ENCODE results near the gene REPIN1. TPM values are rescaled to one million over a fixed set of nuclear protein-coding genes. Genes with fewer than 3 reads are reported as not detected.

Gene REPIN1
- total RNA-seq, 2 donors from 2014 or later: 68.1 to 79.6 TPM

DNA sequence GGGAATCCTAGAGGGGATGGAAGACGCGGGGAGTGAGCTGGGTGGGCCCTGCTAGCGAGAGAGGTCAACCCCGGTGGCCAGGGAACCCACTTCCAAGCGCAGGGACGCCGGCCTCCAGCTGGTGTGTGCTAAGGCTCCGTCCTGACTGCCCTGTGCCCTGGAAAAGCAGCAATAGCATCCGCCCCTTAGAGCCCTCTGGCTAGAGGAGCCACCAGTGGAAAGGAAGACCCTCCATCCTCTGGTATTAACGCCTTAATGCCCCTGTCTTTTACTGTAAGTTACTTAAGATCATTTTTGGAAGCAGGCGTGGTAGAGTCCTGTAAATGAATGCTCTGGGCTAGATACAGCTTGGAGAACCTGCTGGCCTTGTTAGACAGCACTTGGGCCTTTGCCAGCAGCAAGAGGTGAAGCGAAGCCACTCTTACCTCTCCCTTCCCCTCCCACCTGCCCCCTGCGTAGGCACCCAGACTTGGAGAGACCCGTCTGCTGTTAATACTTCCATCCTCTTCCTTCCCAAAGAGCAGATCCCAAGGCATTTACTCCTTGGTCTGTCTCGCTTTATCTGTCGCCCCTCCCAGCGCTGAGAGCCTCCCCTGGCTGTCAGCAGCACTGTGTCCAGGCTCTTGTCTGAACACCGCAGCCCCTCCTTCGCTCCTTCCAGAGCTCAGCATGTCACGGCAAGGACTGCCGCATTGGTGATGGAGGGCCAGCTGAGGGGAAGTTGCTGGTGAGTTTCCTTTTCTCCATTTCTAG, 4.6 kb downstream of the REPIN1 start:
- Mint-ChIP-seq H3K4me1 (peaks cover 22% of the 10 kb centered on the region), H3K27ac (no peak overlapping the region), H3K4me3 (no peak overlapping the region), H3K27me3 (no peaks in the 10 kb centered on the region), H3K9me3 (no peaks in the 10 kb centered on the region), H3K36me3 (ENCODE audit: low read depth) (peaks cover 32% of the 10 kb centered on the region)
- no peak for ATAC-seq (replicated peaks)

DNA sequence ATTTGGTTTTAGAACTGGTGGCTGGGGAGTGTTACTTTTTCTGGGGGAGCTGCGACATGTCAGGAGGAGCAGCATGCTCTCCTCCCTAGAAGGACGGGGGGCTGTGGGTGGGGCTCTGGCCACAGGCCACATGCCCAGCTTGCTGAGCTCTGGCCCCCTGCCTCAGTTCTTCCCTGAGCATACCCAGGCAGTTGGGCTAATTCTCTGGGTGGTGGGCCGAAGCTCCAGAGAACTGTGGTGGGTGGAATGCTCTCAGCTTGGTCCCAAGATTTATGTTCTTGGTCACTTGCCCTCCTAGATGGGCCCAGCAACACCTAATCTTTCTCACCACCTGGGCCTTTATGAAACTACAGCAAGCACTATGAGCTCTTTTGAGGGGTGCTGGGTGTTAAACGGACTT, 5.4 kb downstream of the REPIN1 start:
- no peaks in the 10 kb centered on the region for H3K9me3 Mint-ChIP-seq
- H3K27ac Mint-ChIP-seq: no peak overlapping the region
- H3K36me3 Mint-ChIP-seq (ENCODE audit: low read depth): peaks cover 30% of the 10 kb centered on the region
- peaks cover 22% of the 10 kb centered on the region for H3K4me1 Mint-ChIP-seq
- ATAC-seq (replicated peaks): no peak
- no peaks in the 10 kb centered on the region for H3K27me3 Mint-ChIP-seq
- no peak overlapping the region for H3K4me3 Mint-ChIP-seq

GRCh38 chr7:150374472-150374871, 5.8 kb downstream of the REPIN1 start:
- Mint-ChIP-seq H3K27ac (no peak overlapping the region), H3K36me3 (ENCODE audit: low read depth) (peaks cover 28% of the 10 kb centered on the region), H3K9me3 (no peaks in the 10 kb centered on the region), H3K4me3 (no peak overlapping the region), H3K27me3 (no peaks in the 10 kb centered on the region), H3K4me1 (peaks cover 22% of the 10 kb centered on the region)
- ATAC-seq (replicated peaks): no peak

- peak overlapping the region; percentile 69 for H3K4me3 Mint-ChIP-seq
- peaks cover 21% of the 10 kb centered on the region for H3K36me3 Mint-ChIP-seq (ENCODE audit: low read depth)
- H3K4me1 Mint-ChIP-seq: peaks cover 31% of the 10 kb centered on the region
- ATAC-seq (replicated peaks): peak; percentile 38
- no peaks in the 10 kb centered on the region for H3K27me3 Mint-ChIP-seq
- H3K9me3 Mint-ChIP-seq: no peaks in the 10 kb centered on the region
- peak overlapping the region; percentile 81 for H3K27ac Mint-ChIP-seq
These were observed 7.3 kb downstream of the REPIN1 start for GRCh38 chr7:150375662-150376521.

DNA sequence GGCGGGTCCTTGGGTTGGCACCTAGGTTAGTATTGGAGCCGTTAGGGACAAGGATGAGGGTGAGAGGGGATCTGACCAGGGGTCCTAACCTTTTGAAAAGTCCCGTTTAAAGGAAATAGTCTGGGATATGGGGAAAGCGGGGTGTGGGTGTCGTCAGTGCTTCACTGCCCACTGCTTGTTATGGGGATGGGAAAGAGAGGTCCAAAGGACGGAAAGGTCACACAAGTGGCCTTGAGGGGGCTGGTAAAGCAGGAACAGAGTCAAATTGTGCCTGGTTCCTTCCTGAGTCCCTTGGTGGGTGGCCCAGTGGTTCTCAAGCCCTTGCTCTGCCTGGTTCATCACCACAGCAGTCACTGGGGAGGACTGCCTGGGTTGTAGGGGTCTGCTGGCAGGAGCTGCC, 7.9 kb downstream of the REPIN1 start:
- H3K27me3 Mint-ChIP-seq: no peaks in the 10 kb centered on the region
- no peak for ATAC-seq (replicated peaks)
- peaks cover 31% of the 10 kb centered on the region for H3K4me1 Mint-ChIP-seq
- H3K27ac Mint-ChIP-seq: peak overlapping the region; percentile 81
- peak overlapping the region; percentile 69 for H3K4me3 Mint-ChIP-seq
- peaks cover 21% of the 10 kb centered on the region for H3K36me3 Mint-ChIP-seq (ENCODE audit: low read depth)
- H3K9me3 Mint-ChIP-seq: no peaks in the 10 kb centered on the region

GRCh38 chr7:150377196-150377595, 8.6 kb downstream of the REPIN1 start:
- Mint-ChIP-seq H3K36me3 (ENCODE audit: low read depth) (peaks cover 21% of the 10 kb centered on the region), H3K27ac (peak overlapping the region; percentile 69), H3K9me3 (no peaks in the 10 kb centered on the region), H3K27me3 (no peaks in the 10 kb centered on the region), H3K4me1 (peaks cover 31% of the 10 kb centered on the region), H3K4me3 (peak overlapping the region; percentile 69)
- ATAC-seq (replicated peaks): no peak

DNA sequence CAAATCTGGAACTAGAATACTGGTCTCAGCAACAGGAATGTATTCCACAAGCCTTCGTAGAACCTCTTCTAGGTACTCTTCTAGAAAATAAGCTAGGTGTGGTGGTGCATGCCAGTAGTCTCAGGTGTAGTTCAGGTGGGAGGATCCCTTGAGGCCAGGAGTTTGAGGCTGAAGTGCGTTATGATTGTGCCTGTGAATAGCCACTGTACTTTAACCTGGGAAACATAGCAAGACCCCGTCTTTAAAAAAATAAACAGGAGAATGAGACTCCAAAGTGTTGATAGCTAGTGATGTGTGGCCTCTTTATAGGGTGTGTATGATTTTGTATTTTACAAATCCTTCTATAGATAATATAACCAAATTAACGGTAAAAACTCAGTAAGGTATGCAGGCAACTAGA, 9.0 kb downstream of the REPIN1 start:
- peaks cover 31% of the 10 kb centered on the region for H3K4me1 Mint-ChIP-seq
- no peak for ATAC-seq (replicated peaks)
- peaks cover 19% of the 10 kb centered on the region for H3K36me3 Mint-ChIP-seq (ENCODE audit: low read depth)
- peak overlapping the region; percentile 69 for H3K4me3 Mint-ChIP-seq
- no peaks in the 10 kb centered on the region for H3K9me3 Mint-ChIP-seq
- peak overlapping the region; percentile 69 for H3K27ac Mint-ChIP-seq
- no peaks in the 10 kb centered on the region for H3K27me3 Mint-ChIP-seq

DNA sequence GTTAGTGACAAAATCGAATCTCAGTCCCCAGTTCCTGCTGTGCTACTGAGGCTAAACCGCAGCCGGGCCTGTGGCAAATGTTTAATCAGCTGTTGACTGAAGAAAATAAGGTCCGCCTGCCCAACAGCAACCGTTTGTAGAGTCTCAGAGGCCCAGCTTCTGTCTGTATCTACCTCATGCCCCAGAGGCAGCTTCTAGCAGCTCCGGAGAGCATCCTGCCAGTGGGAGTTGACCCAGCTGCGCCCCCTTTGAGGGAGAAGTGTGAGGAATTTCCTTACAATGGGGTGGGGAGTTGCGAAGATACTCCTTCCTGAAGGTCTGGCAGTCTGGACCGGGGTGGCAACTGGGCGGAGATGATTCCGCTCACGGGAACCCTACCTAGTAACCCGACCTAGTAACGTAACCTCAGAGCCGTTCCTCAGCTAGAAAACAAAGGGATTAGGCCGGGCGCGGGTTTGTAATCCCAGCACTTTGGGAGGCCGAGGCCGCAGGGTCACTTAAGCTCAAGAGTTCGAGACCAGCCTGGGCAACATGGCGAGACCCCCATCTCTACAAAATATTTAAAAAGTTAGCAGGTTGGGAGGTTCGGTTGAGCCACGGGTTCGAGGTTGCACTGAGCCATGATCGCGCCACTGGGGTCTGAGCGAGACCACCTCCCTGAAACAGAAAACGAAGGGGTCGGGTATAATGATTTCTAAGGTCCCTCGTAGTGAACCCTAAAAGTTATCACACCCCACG, 9.7 kb downstream of the REPIN1 start:
- peak overlapping the region; percentile 69 for H3K27ac Mint-ChIP-seq
- H3K4me1 Mint-ChIP-seq: peaks cover 36% of the 10 kb centered on the region
- no peak for ATAC-seq (replicated peaks)
- no peaks in the 10 kb centered on the region for H3K27me3 Mint-ChIP-seq
- peak overlapping the region; percentile 69 for H3K4me3 Mint-ChIP-seq
- H3K36me3 Mint-ChIP-seq (ENCODE audit: low read depth): peaks cover 12% of the 10 kb centered on the region
- H3K9me3 Mint-ChIP-seq: no peaks in the 10 kb centered on the region

DNA sequence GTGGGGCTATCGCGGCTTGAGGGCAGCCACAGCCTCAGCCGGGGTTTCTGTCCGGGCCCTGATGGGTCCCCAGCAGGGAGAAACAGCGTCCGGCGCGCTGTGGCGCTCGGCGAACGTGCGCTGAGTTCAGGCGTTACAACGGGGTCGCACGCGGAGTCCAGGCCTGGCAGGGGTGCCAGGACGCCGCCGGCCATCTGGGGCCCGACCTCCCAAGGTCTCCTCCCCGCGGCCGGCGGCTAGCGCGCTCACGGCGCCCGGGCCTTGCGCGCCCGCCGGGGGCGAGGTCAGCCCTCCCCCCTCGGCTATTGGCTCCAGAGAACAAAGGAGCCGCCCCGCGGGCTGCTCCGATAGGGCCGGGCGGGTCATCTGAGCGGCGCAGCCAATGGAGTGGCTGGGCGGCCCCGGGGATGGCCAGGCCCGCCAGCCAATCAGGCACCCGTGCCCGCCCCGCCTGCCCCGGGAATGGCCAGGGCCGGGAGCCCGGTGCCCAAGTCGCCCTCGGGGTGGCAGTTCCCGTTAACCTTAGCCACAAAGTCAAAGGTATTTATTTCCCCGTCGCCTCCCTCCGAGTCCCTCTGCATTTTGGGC, 10.3 kb downstream of the REPIN1 start, which contains the start of gene ZNF775:
TSS of gene ZNF775 (plus strand) at position 478 of the 588 bp plus-strand sequence. CDS start 9,141 bp downstream, outside the sequence.
- ATAC-seq (replicated peaks): peak; percentile 98
- H3K27ac Mint-ChIP-seq: peak within 1 kb of the TSS; percentile 85
- no peaks in the 10 kb centered on the region for H3K27me3 Mint-ChIP-seq
- H3K4me3 Mint-ChIP-seq: peak within 1 kb of the TSS; percentile 91
- peaks cover 33% of the 10 kb centered on the region for H3K4me1 Mint-ChIP-seq
- H3K9me3 Mint-ChIP-seq: no peaks in the 10 kb centered on the region
- peaks cover 6% of the 10 kb centered on the region for H3K36me3 Mint-ChIP-seq (ENCODE audit: low read depth)

DNA sequence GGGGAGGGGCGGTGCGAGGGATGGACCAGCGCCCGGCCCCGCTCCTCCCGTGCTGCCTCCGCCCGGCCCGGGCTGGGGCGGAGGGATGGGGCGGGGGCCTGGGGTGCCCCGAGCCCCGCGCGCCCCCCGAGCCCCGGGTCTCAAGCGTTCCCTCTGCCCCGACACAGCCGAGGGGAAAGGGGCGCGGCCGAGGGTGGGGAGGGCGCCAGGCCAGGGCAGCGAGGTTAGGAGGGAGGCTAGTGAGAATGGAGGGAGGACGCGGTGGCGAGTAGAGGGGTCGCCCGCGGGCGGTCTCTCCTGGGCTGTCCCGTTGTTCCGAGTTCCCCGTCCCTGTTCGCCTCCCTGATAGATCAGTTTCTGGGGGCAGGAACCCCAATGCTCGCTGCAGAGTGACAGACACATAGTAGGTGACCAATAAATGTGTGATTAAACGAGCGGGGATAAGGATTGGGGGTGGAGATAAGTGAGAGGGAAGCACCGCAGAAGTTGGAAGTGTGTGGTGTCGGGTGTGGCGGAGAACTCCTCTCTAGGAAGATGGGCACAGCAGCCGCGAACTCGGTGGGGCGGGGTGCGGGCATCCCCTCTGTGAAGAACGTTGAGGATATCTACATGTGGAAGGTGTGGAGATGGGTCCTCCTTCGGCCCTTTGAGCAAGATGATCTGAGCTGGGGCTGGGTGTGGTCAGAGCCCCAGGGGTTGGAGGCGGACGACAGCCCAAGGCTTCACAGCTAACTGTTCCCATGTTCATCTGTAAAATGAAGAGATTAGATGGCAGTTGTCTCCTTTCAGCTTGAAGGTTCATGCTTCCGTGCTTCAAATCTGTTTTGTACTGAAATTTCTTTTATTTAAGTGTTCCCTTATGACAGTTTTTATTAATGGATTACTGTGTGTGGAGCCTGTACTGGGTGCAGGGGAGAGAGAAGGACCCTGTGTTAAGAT, 11.1 kb downstream of the REPIN1 start:
- peaks cover 33% of the 10 kb centered on the region for H3K4me1 Mint-ChIP-seq
- H3K27me3 Mint-ChIP-seq: no peaks in the 10 kb centered on the region
- ATAC-seq (replicated peaks): no peak
- H3K27ac Mint-ChIP-seq: peak overlapping the region; percentile 85
- H3K4me3 Mint-ChIP-seq: peak overlapping the region; percentile 91
- H3K9me3 Mint-ChIP-seq: no peaks in the 10 kb centered on the region
- peaks cover under 1% of the 10 kb centered on the region for H3K36me3 Mint-ChIP-seq (ENCODE audit: low read depth)

- H3K4me3 Mint-ChIP-seq: peak overlapping the region; percentile 91
- ATAC-seq (replicated peaks): no peak
- H3K27ac Mint-ChIP-seq: peak overlapping the region; percentile 85
- H3K36me3 Mint-ChIP-seq (ENCODE audit: low read depth): no peaks in the 10 kb centered on the region
- H3K9me3 Mint-ChIP-seq: no peaks in the 10 kb centered on the region
- H3K27me3 Mint-ChIP-seq: no peaks in the 10 kb centered on the region
- H3K4me1 Mint-ChIP-seq: peaks cover 33% of the 10 kb centered on the region
These were observed 11.8 kb downstream of the REPIN1 start for GRCh38 chr7:150380463-150380862.

- H3K9me3 Mint-ChIP-seq: no peaks in the 10 kb centered on the region
- H3K4me3 Mint-ChIP-seq: no peak overlapping the region
- H3K27ac Mint-ChIP-seq: no peak overlapping the region
- no peaks in the 10 kb centered on the region for H3K27me3 Mint-ChIP-seq
- ATAC-seq (replicated peaks): no peak
- H3K36me3 Mint-ChIP-seq (ENCODE audit: low read depth): no peaks in the 10 kb centered on the region
- peaks cover 28% of the 10 kb centered on the region for H3K4me1 Mint-ChIP-seq
These were observed 12.5 kb downstream of the REPIN1 start for GRCh38 chr7:150381096-150381495.

- no peaks in the 10 kb centered on the region for H3K27me3 Mint-ChIP-seq
- no peak overlapping the region for H3K27ac Mint-ChIP-seq
- peaks cover 23% of the 10 kb centered on the region for H3K4me1 Mint-ChIP-seq
- H3K4me3 Mint-ChIP-seq: no peak overlapping the region
- ATAC-seq (replicated peaks): no peak
- no peaks in the 10 kb centered on the region for H3K9me3 Mint-ChIP-seq
- no peaks in the 10 kb centered on the region for H3K36me3 Mint-ChIP-seq (ENCODE audit: low read depth)
These were observed 13.1 kb downstream of the REPIN1 start for GRCh38 chr7:150381785-150382122.
